T-cell (primary cell): ENCODE measurements around the gene TEF. TPM values are rescaled to one million over a fixed set of nuclear protein-coding genes. Genes with fewer than 3 reads are reported as not detected.

Source experiments
- ATAC-seq, 4 experiments: fragments of 200-7000 bp in 3 of 4; fragments of 150-1000 bp in 1 of 4; cut with Tn5 transposase; replicated peaks in 1 of 4; 1 replicate in 3 of 4; 2 replicates in 1 of 4; pipeline ENCODE4 v1.10.0; 2021; ENCODE audit warnings: moderate library complexity in 3 of 4, mild to moderate bottlenecking in 2 of 4, moderate number of reproducible peaks in 1 of 4
- CTCF ChIA-PET, 2 donors: fragments of 300-600 bp; sonication (Branson Sonifier 250); formaldehyde crosslinking; loops; one replicate each; lab custom pipeline; 2022; ENCODE audit warnings: antibody characterized with exemption in 2 of 2; lab: Charles Lee
- POLR2A ChIA-PET, 2 donors: fragments of 300-600 bp; sonication (Branson Sonifier 250); formaldehyde crosslinking; loops; one replicate each; lab custom pipeline; 2022; ENCODE audit warnings: antibody characterized with exemption in 2 of 2; lab: Charles Lee
- DNase-seq, 35 experiments: peaks; one replicate each; pipeline versions ENCODE4 v3.0.0 to v3.0.0-alpha.2; 2013 to 2023
- H3K27ac ChIP-seq: one replicate; pipeline ENCODE4 v1.5.1; 2013; ENCODE audit warnings: low read length
- H3K27me3 ChIP-seq, 2 experiments: replicated peaks in 1 of 2; 1 replicate in 1 of 2; 2 replicates in 1 of 2; pipeline versions ENCODE4 v1.6.1 to v1.7.0; 2013; ENCODE audit warnings: low read length in 1 of 2, mixed read lengths in 1 of 2; ENCODE audit not compliant: control insufficient read depth in 2 of 2, insufficient read depth in 2 of 2; ENCODE audit errors: extremely low read depth in 1 of 2
- H3K36me3 ChIP-seq, 2 donors: 1 replicate in 1 of 2; 2 replicates in 1 of 2; pipeline versions ENCODE4 v1.6.1 to v1.7.0; 2013; ENCODE audit warnings: low read length in 1 of 2; ENCODE audit not compliant: control insufficient read depth in 2 of 2, insufficient read depth in 1 of 2; ENCODE audit errors: extremely low read depth in 1 of 2
- H3K4me1 ChIP-seq, 2 experiments: 1 replicate in 1 of 2; 2 replicates in 1 of 2; pipeline versions ENCODE4 v1.6.1 to v1.7.0; 2013; ENCODE audit warnings: low read length in 2 of 2, mixed read lengths in 1 of 2; ENCODE audit not compliant: insufficient read depth in 2 of 2, control insufficient read depth in 1 of 2; ENCODE audit errors: extremely low read depth in 1 of 2
- H3K4me3 ChIP-seq, 2 donors: 1 replicate in 1 of 2; 2 replicates in 1 of 2; pipeline versions ENCODE4 v1.5.1 to v1.7.0; 2013; ENCODE audit warnings: mild to moderate bottlenecking in 2 of 2, low read length in 1 of 2, moderate library complexity in 1 of 2; ENCODE audit not compliant: control insufficient read depth in 1 of 2; ENCODE audit errors: extremely low read depth in 1 of 2
- H3K9me3 ChIP-seq: 2 replicates; pipeline ENCODE4 v1.7.0; 2013
- H3K27ac Mint-ChIP-seq, 2 donors: one replicate each; pipeline ENCODE4 v1.8.0; 2020 to 2021; ENCODE audit warnings: mild to moderate bottlenecking in 2 of 2, mixed read lengths in 2 of 2
- H3K27me3 Mint-ChIP-seq, 2 donors: one replicate each; pipeline ENCODE4 v1.8.0; 2021 to 2022; ENCODE audit warnings: mixed read lengths in 2 of 2
- H3K36me3 Mint-ChIP-seq: one replicate; pipeline ENCODE4 v1.8.0; 2021; ENCODE audit warnings: mixed read lengths
- H3K4me1 Mint-ChIP-seq, 3 donors: one replicate each; pipeline ENCODE4 v1.8.0; 2020 to 2022; ENCODE audit warnings: mixed read lengths in 3 of 3, mild to moderate bottlenecking in 1 of 3
- H3K4me3 Mint-ChIP-seq, 3 donors: one replicate each; pipeline ENCODE4 v1.8.0; 2020 to 2022; ENCODE audit warnings: mild to moderate bottlenecking in 3 of 3, mixed read lengths in 3 of 3, moderate library complexity in 3 of 3
- H3K9me3 Mint-ChIP-seq, 3 donors: one replicate each; pipeline ENCODE4 v1.8.0; 2020 to 2022; ENCODE audit warnings: mixed read lengths in 3 of 3
- WGBS: methylation state at CpG from one replicate; pipeline ENCODE4 v1.1.5; 2013; ENCODE audit warnings: missing lambda C conversion rate; ENCODE audit not compliant: insufficient coverage; 5-methylcytosine and 5-hydroxymethylcytosine counted together
- total RNA-seq, 35 experiments: library from RNA in 6 of 35; stranded (reverse) in 6 of 35; fragments of 120-200 nt in 1 of 35; gene quantifications; one replicate each; pipeline versions ENCODE4 v1.2.1 to v1.2.4 and lab custom pipeline; 2013 to 2026

TEF gene
- total RNA-seq, 5 donors from 2014 or later (not counting 1 experiment from before 2014, with no cell fraction given): 4.1 to 10.8 (median 4.6) TPM

- H3K27me3 ChIP-seq: no peaks in the 10 kb centered on the region
- DNase-seq: no peak
- Mint-ChIP-seq H3K36me3 (no peaks in the 10 kb centered on the region), H3K4me3 (peak overlapping the region in 2 of 3 donors; percentile 22 to 44), H3K27me3 (no peaks in the 10 kb centered on the region), H3K9me3 (no peaks in the 10 kb centered on the region), H3K27ac (peak overlapping the region; percentile 85 to 87), H3K4me1 (peaks cover 36 to 44% (median 40%) of the 10 kb centered on the region in 3 donors)
- ChIA-PET POLR2A (interaction anchor here (0.5 to 0.6 kb wide), 2 partner anchors 29 to 775 kb away, joined by 3 to 4 read pairs; partner anchors contain the start of gene TEF (in 1 of the 2)), CTCF (no interaction called here)
- H3K4me3 ChIP-seq: no peak overlapping the region
- no peaks in the 10 kb centered on the region for H3K36me3 ChIP-seq
- H3K9me3 ChIP-seq: no peaks in the 10 kb centered on the region
- 100% methylated on average over 4 of the region's 11 CpGs for WGBS
- peaks cover 22 to 49% of the 10 kb centered on the region in 2 experiments for H3K4me1 ChIP-seq
- ATAC-seq: no peak
- H3K27ac ChIP-seq: peak overlapping the region; percentile 99
Measured at GRCh38 chr22:41411021-41411851, 29.5 kb downstream of the TEF start.

GRCh38 chr22:41415554-41415953 is 33.8 kb downstream of the TEF start:
- Mint-ChIP-seq H3K4me3 (peak overlapping the region; percentile 67 to 95 (median 91)), H3K4me1 (peaks cover 39 to 46% (median 43%) of the 10 kb centered on the region in 3 donors), H3K9me3 (no peaks in the 10 kb centered on the region), H3K27me3 (no peaks in the 10 kb centered on the region), H3K36me3 (no peaks in the 10 kb centered on the region), H3K27ac (no peak overlapping the region)
- CTCF ChIA-PET: interaction anchor here (0.6 to 0.7 kb wide), 2 partner anchors 69 to 128 kb away, joined by 3 read pairs; partner anchors contain the start of gene POLR3H (in 1 of the 2)
- Histone ChIP-seq H3K36me3 (no peaks in the 10 kb centered on the region), H3K4me1 (peaks cover 20 to 55% of the 10 kb centered on the region in 2 experiments), H3K9me3 (no peaks in the 10 kb centered on the region), H3K27me3 (no peaks in the 10 kb centered on the region), H3K27ac (no peak overlapping the region), H3K4me3 (peak overlapping the region in 1 of 2 donors; percentile 36)
- ATAC-seq (no peak), DNase-seq (no peak)
- WGBS: 100% methylated on average over 3 of the region's 4 CpGs
- POLR2A ChIA-PET: no interaction called here

- WGBS: 96% methylated on average over 11 of the region's 13 CpGs
- peaks cover 18 to 32% (median 27%) of the 10 kb centered on the region in 3 donors for H3K4me1 Mint-ChIP-seq
- no peaks in the 10 kb centered on the region for H3K27me3 Mint-ChIP-seq
- H3K36me3 Mint-ChIP-seq: peaks cover 3% of the 10 kb centered on the region
- CTCF ChIA-PET: interaction anchor here in 1 of 2 donors (0.6 kb wide), 1 partner anchor 149 kb away, joined by 5 read pairs; no protein-coding TSS in a partner anchor
- H3K27ac Mint-ChIP-seq: no peak overlapping the region
- no peak overlapping the region for H3K4me3 ChIP-seq
- H3K4me3 Mint-ChIP-seq: no peak overlapping the region
- H3K4me1 ChIP-seq: peaks cover 15 to 34% of the 10 kb centered on the region in 2 experiments
- POLR2A ChIA-PET: no interaction called here
- no peaks in the 10 kb centered on the region for H3K27me3 ChIP-seq
- no peak for ATAC-seq
- no peak for DNase-seq
- H3K27ac ChIP-seq: no peak overlapping the region
- H3K9me3 Mint-ChIP-seq: no peaks in the 10 kb centered on the region
- H3K9me3 ChIP-seq: no peaks in the 10 kb centered on the region
- H3K36me3 ChIP-seq: peaks cover 0 to 3% of the 10 kb centered on the region in 2 donors
Measured at GRCh38 chr22:41417622-41418390, 36.1 kb downstream of the TEF start.

- no peak for ATAC-seq
- peaks cover 14 to 29% of the 10 kb centered on the region in 2 experiments for H3K4me1 ChIP-seq
- ChIA-PET CTCF (interaction anchor here in 1 of 2 donors (0.6 kb wide), 1 partner anchor 100 kb away, joined by 5 read pairs; no protein-coding TSS in a partner anchor), POLR2A (interaction anchor here in 1 of 2 donors (0.6 kb wide), 1 partner anchor 119 kb away, joined by 4 read pairs; no protein-coding TSS in a partner anchor)
- H3K36me3 Mint-ChIP-seq: peaks cover 3% of the 10 kb centered on the region
- H3K4me1 Mint-ChIP-seq: peaks cover 18 to 30% (median 27%) of the 10 kb centered on the region in 3 donors
- H3K4me3 ChIP-seq: no peak overlapping the region
- H3K27me3 Mint-ChIP-seq: no peaks in the 10 kb centered on the region
- H3K4me3 Mint-ChIP-seq: no peak overlapping the region
- peaks cover 0 to 6% of the 10 kb centered on the region in 2 donors for H3K36me3 ChIP-seq
- H3K9me3 Mint-ChIP-seq: no peaks in the 10 kb centered on the region
- WGBS: no CpG with 5 or more reads among the region's 9 CpGs
- DNase-seq: no peak
- no peak overlapping the region for H3K27ac Mint-ChIP-seq
- H3K27me3 ChIP-seq: no peaks in the 10 kb centered on the region
- no peak overlapping the region for H3K27ac ChIP-seq
- H3K9me3 ChIP-seq: no peaks in the 10 kb centered on the region
Measured at GRCh38 chr22:41418717-41419116, 37.0 kb downstream of the TEF start.

- Histone ChIP-seq H3K4me1 (peaks cover 8 to 22% of the 10 kb centered on the region in 2 experiments), H3K27ac (peak overlapping the region; percentile 12), H3K4me3 (no peak overlapping the region), H3K9me3 (no peaks in the 10 kb centered on the region), H3K36me3 (peaks cover 12 to 26% of the 10 kb centered on the region in 2 donors), H3K27me3 (no peaks in the 10 kb centered on the region)
- ChIA-PET POLR2A (interaction anchor here in 1 of 2 donors (0.6 kb wide), 1 partner anchor 23 kb away, joined by 3 read pairs; no protein-coding TSS in a partner anchor), CTCF (interaction anchor here (0.6 to 0.7 kb wide), 4 partner anchors 31 to 101 kb away, joined by 3 to 7 read pairs (median 3); no protein-coding TSS in a partner anchor)
- ATAC-seq: peak; percentile 32 to 87 (median 50)
- Mint-ChIP-seq H3K36me3 (peaks cover 13% of the 10 kb centered on the region), H3K4me3 (peak overlapping the region in 1 of 3 donors; percentile 28), H3K27me3 (no peaks in the 10 kb centered on the region), H3K9me3 (no peaks in the 10 kb centered on the region), H3K4me1 (peaks cover 13 to 17% (median 16%) of the 10 kb centered on the region in 3 donors), H3K27ac (peak overlapping the region; percentile 86 to 87)
- WGBS: no CpG with 5 or more reads among the region's 9 CpGs
- peak in 8 of 35 experiments; percentile 7 to 61 (median 16) for DNase-seq
Measured at GRCh38 chr22:41425660-41426365, 44.1 kb downstream of the TEF start.
